H9 (cell line): ENCODE data around the gene RND3. TPM values are rescaled to one million over a fixed set of nuclear protein-coding genes. Genes with fewer than 3 reads are reported as not detected.

Experiments used
- DNase-seq: peaks from one replicate; pipeline ENCODE4 v3.0.0-alpha.2; 2017
- H2AFZ ChIP-seq: one replicate; pipeline ENCODE4 v1.6.1; 2013; ENCODE audit warnings: mild to moderate bottlenecking, low read length, control low read depth, moderate library complexity
- H2AK5ac ChIP-seq: 2 replicates; pipeline ENCODE4 v1.6.1; 2013; ENCODE audit warnings: low read length, control low read depth, mixed read lengths; ENCODE audit not compliant: insufficient read length
- H2BK120ac ChIP-seq: one replicate; pipeline ENCODE4 v1.6.1; 2013; ENCODE audit warnings: low read depth, mild to moderate bottlenecking, low read length, control low read depth, inconsistent platforms; ENCODE audit not compliant: poor library complexity, severe bottlenecking
- H2BK12ac ChIP-seq: 2 replicates; pipeline ENCODE4 v1.6.1; 2013; ENCODE audit warnings: low read length, control low read depth, mixed read lengths, low read depth; ENCODE audit not compliant: insufficient read length
- H2BK15ac ChIP-seq: 2 replicates; pipeline ENCODE4 v1.6.1; 2013; ENCODE audit warnings: low read depth, low read length, control low read depth
- H2BK20ac ChIP-seq: one replicate; pipeline ENCODE4 v1.6.1; 2013; ENCODE audit warnings: low read depth, mild to moderate bottlenecking, low read length, control low read depth, inconsistent platforms; ENCODE audit not compliant: poor library complexity, severe bottlenecking
- H2BK5ac ChIP-seq: 2 replicates; pipeline ENCODE4 v1.6.1; 2013; ENCODE audit warnings: low read length, control low read depth, mixed read lengths; ENCODE audit not compliant: insufficient read length
- H3K14ac ChIP-seq: 2 replicates; pipeline ENCODE4 v1.6.1; 2013; ENCODE audit warnings: low read length, control low read depth; ENCODE audit not compliant: insufficient read depth
- H3K18ac ChIP-seq: 2 replicates; pipeline ENCODE4 v1.6.1; 2013; ENCODE audit warnings: low read depth, mild to moderate bottlenecking, mixed read lengths, low read length, control low read depth; ENCODE audit not compliant: insufficient read length
- H3K23ac ChIP-seq: 2 replicates; pipeline ENCODE4 v1.6.1; 2013; ENCODE audit warnings: low read length, control low read depth, mixed read lengths, low read depth; ENCODE audit not compliant: insufficient read length
- H3K23me2 ChIP-seq: 2 replicates; pipeline ENCODE4 v1.6.1; 2013; ENCODE audit warnings: low read depth, mild to moderate bottlenecking, mixed read lengths, low read length, control low read depth; ENCODE audit not compliant: insufficient read length, poor library complexity, severe bottlenecking
- H3K27ac ChIP-seq: 2 replicates; pipeline ENCODE4 v1.5.1; 2013; ENCODE audit warnings: low read length, control low read depth, mixed read lengths, low read depth; ENCODE audit not compliant: insufficient read length
- H3K27me3 ChIP-seq: 2 replicates; pipeline ENCODE4 v1.6.1; 2013; ENCODE audit warnings: low read length, control low read depth, inconsistent platforms; ENCODE audit not compliant: insufficient read depth
- H3K4ac ChIP-seq: 2 replicates; pipeline ENCODE4 v1.6.1; 2013; ENCODE audit warnings: low read depth, mild to moderate bottlenecking, control low read depth, inconsistent platforms, low read length, moderate library complexity
- H3K4me1 ChIP-seq: 2 replicates; pipeline ENCODE4 v1.6.1; 2013; ENCODE audit warnings: low read length, control low read depth, inconsistent platforms; ENCODE audit not compliant: insufficient read depth
- H3K4me2 ChIP-seq: 2 replicates; pipeline ENCODE4 v1.6.1; 2013; ENCODE audit warnings: low read length, control low read depth, mixed read lengths; ENCODE audit not compliant: insufficient read length, insufficient read depth
- H3K56ac ChIP-seq: 2 replicates; pipeline ENCODE4 v1.6.1; 2013; ENCODE audit warnings: low read depth, mild to moderate bottlenecking, mixed read lengths, low read length, control low read depth; ENCODE audit not compliant: insufficient read length
- H3K79me1 ChIP-seq: 2 replicates; pipeline ENCODE4 v1.6.1; 2013; ENCODE audit warnings: low read depth, mild to moderate bottlenecking, moderate library complexity, low read length, control low read depth, inconsistent platforms; ENCODE audit not compliant: insufficient read depth, poor library complexity, severe bottlenecking
- H3K79me2 ChIP-seq: 2 replicates; pipeline ENCODE4 v1.6.1; 2013; ENCODE audit warnings: low read length, control low read depth, inconsistent platforms; ENCODE audit not compliant: insufficient read depth
- H3K9ac ChIP-seq: 2 replicates; pipeline ENCODE4 v1.6.1; 2013; ENCODE audit warnings: low read length, control low read depth, mixed read lengths; ENCODE audit not compliant: insufficient read length; ENCODE audit errors: extremely low read depth
- H3K9me3 ChIP-seq: one replicate; pipeline ENCODE4 v1.6.1; 2013; ENCODE audit warnings: low read depth, low read length, inconsistent platforms; ENCODE audit not compliant: control insufficient read depth
- H3T11ph ChIP-seq: one replicate; pipeline ENCODE4 v1.6.1; 2013; ENCODE audit warnings: mild to moderate bottlenecking, low read length, control low read depth, inconsistent platforms
- H4K20me1 ChIP-seq: one replicate; pipeline ENCODE4 v1.6.1; 2013; ENCODE audit not compliant: control insufficient read depth, insufficient read length, insufficient read depth
- H4K5ac ChIP-seq: 2 replicates; pipeline ENCODE4 v1.6.1; 2013; ENCODE audit warnings: low read depth, mild to moderate bottlenecking, mixed read lengths, low read length, control low read depth; ENCODE audit not compliant: insufficient read length
- H4K8ac ChIP-seq: replicated peaks from 2 replicates; pipeline ENCODE4 v1.6.1; 2013; ENCODE audit warnings: low read length, control low read depth, mixed read lengths, low read depth; ENCODE audit not compliant: insufficient read length
- H4K91ac ChIP-seq: 2 replicates; pipeline ENCODE4 v1.6.1; 2013; ENCODE audit warnings: low read depth, mild to moderate bottlenecking, moderate library complexity, mixed read lengths, low read length, control low read depth; ENCODE audit not compliant: insufficient read length
- H3K27ac Mint-ChIP-seq, 3 experiments: 2 replicates in 2 of 3; 3 replicates in 1 of 3; pipeline ENCODE4 v1.8.0; 2020 to 2021; ENCODE audit warnings: mixed read lengths in 3 of 3, mild to moderate bottlenecking in 1 of 3, moderate library complexity in 1 of 3
- H3K27me3 Mint-ChIP-seq: 2 replicates; pipeline ENCODE4 v1.8.0; 2021; ENCODE audit warnings: low read depth, mild to moderate bottlenecking, moderate library complexity, mixed read lengths
- H3K36me3 Mint-ChIP-seq, 3 experiments: 2 replicates in 2 of 3; 3 replicates in 1 of 3; pipeline ENCODE4 v1.8.0; 2020 to 2021; ENCODE audit warnings: low read depth in 3 of 3, mixed read lengths in 3 of 3; ENCODE audit not compliant: insufficient read depth in 1 of 3
- H3K4me1 Mint-ChIP-seq, 2 experiments: 2 replicates each; pipeline ENCODE4 v1.8.0; 2020; ENCODE audit warnings: mixed read lengths in 2 of 2
- H3K4me3 Mint-ChIP-seq, 2 experiments: 2 replicates in 1 of 2; 3 replicates in 1 of 2; pipeline ENCODE4 v1.8.0; 2020 to 2021; ENCODE audit warnings: mild to moderate bottlenecking in 2 of 2, mixed read lengths in 2 of 2, moderate library complexity in 1 of 2
- H3K9me3 Mint-ChIP-seq, 2 experiments: 2 replicates in 1 of 2; 3 replicates in 1 of 2; pipeline ENCODE4 v1.8.0; 2020; ENCODE audit warnings: mild to moderate bottlenecking in 2 of 2, mixed read lengths in 2 of 2, moderate library complexity in 1 of 2
- WGBS: extraction: QIAGEN DNeasy Blood & Tissue Kit; methylation state at CpG from one replicate; pipeline ENCODE4 v1.1.7; 2013; ENCODE audit warnings: missing lambda C conversion rate, low lambda C conversion rate, mixed read lengths; ENCODE audit not compliant: insufficient read length; ENCODE audit errors: extremely low coverage; 5-methylcytosine and 5-hydroxymethylcytosine counted together
- total RNA-seq: library from RNA; stranded (reverse); gene quantifications from 2 replicates; pipeline ENCODE4 v1.2.1, GENCODE V29; 2021
- TF ChIP-seq, protein P1 (sequence below): fragments of 200-600 bp; sonication (generic); conservative IDR thresholded peaks from 3 replicates; pipeline ENCODE4 v1.8.0; 2021; ENCODE audit warnings: antibody characterized with exemption, mild to moderate bottlenecking

Gene RND3
- total RNA-seq, 1 experiment from 2014 or later: 62.6 TPM

DNA sequence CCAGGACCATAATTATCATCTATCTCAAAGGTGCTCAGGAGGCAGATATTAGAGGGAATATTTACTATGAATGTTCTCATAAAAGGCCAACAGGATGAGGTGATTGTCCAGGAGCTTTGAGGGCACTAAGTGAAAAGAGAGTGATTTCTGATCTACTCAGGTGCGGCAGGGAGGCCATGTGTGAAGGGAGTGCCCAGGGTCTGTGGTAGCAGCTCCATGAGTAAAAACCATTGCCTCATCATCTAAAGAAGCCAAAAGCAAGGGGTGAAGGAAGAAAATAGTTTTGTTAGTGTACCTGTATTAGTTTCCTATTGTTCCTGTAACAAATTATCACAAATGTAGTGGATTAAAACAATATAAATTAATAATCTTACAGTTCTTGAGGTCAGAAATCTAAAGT, 22.5 kb downstream of the RND3 start:
- no peak overlapping the region for H3K18ac ChIP-seq
- H3K9me3 Mint-ChIP-seq: no peaks in the 10 kb centered on the region
- no peak overlapping the region for H2BK120ac ChIP-seq
- H3T11ph ChIP-seq: no peak overlapping the region
- no CpG with 5 or more reads among the region's 1 CpG for WGBS
- no peak overlapping the region for H3K27ac Mint-ChIP-seq
- no peak overlapping the region for H2BK12ac ChIP-seq
- H3K23me2 ChIP-seq: no peaks in the 10 kb centered on the region
- no peak overlapping the region for H2AFZ ChIP-seq
- H4K91ac ChIP-seq: no peak overlapping the region
- no peaks in the 10 kb centered on the region; the same call in 1 of the 2 replicates for H3K4me1 ChIP-seq
- no peaks in the 10 kb centered on the region for H3K27me3 ChIP-seq
- H2AK5ac ChIP-seq: no peak overlapping the region
- H3K9ac ChIP-seq: no peak overlapping the region
- H3K23ac ChIP-seq: no peak overlapping the region
- no peak overlapping the region for H3K4me2 ChIP-seq
- H3K79me1 ChIP-seq: no peaks in the 10 kb centered on the region
- peaks cover 7 to 20% (median 12%) of the 10 kb centered on the region in 3 experiments; a peak in 6 of 7 replicates for H3K36me3 Mint-ChIP-seq
- H3K4ac ChIP-seq: no peak overlapping the region
- H4K20me1 ChIP-seq: no peaks in the 10 kb centered on the region
- peaks cover 3 to 4% of the 10 kb centered on the region in 2 experiments; a peak in 1 of 4 replicates for H3K4me1 Mint-ChIP-seq
- H3K9me3 ChIP-seq: no peaks in the 10 kb centered on the region
- no peaks in the 10 kb centered on the region for H3K27me3 Mint-ChIP-seq
- no peak overlapping the region for H2BK5ac ChIP-seq
- no peak overlapping the region for H2BK15ac ChIP-seq
- no peak overlapping the region for H3K14ac ChIP-seq
- no peak overlapping the region for H3K4me3 Mint-ChIP-seq
- H4K5ac ChIP-seq: no peak overlapping the region
- DNase-seq: no peak
- TF ChIP-seq, protein P1, sequence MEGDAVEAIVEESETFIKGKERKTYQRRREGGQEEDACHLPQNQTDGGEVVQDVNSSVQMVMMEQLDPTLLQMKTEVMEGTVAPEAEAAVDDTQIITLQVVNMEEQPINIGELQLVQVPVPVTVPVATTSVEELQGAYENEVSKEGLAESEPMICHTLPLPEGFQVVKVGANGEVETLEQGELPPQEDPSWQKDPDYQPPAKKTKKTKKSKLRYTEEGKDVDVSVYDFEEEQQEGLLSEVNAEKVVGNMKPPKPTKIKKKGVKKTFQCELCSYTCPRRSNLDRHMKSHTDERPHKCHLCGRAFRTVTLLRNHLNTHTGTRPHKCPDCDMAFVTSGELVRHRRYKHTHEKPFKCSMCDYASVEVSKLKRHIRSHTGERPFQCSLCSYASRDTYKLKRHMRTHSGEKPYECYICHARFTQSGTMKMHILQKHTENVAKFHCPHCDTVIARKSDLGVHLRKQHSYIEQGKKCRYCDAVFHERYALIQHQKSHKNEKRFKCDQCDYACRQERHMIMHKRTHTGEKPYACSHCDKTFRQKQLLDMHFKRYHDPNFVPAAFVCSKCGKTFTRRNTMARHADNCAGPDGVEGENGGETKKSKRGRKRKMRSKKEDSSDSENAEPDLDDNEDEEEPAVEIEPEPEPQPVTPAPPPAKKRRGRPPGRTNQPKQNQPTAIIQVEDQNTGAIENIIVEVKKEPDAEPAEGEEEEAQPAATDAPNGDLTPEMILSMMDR: no peak
- no peak overlapping the region for H2BK20ac ChIP-seq
- H4K8ac ChIP-seq: no peak overlapping the region
- no peaks in the 10 kb centered on the region for H3K79me2 ChIP-seq
- no peak overlapping the region for H3K56ac ChIP-seq
- no peak overlapping the region for H3K27ac ChIP-seq
